ENCODE measurements around the gene CCDC148. TPM values are rescaled to one million over a fixed set of nuclear protein-coding genes. Genes with fewer than 3 reads are reported as not detected.

CCDC148 gene
- total and polyA plus RNA-seq, 2 experiments from 2014 or later: 1.2 to 1.8 TPM

- TF ChIP-seq ZNF462 (CRISPR knock-in tag; IDR thresholded peaks at IDR 0.05): no peak
Observed at GRCh38 chr2:158403237-158403636, 53.3 kb downstream of the CCDC148 start (continued).

- H3K4me3 ChIP-seq: no peak overlapping the region
- H3F3A ChIP-seq (replicated peaks; ENCODE audit: low read depth): no peaks in the 10 kb centered on the region
- Mint-ChIP-seq H3K4me3 (no peak overlapping the region), H3K36me3 (ENCODE audit: low read depth) (peaks cover 3% of the 10 kb centered on the region; the same call in 2 of the 3 replicates), H3K27me3 (ENCODE audit: insufficient read depth, low read depth, poor library complexity) (no peaks in the 10 kb centered on the region), H3K9me3 (peaks cover 13% of the 10 kb centered on the region; the same call in 1 of the 3 replicates), H3K4me1 (peaks cover 12% of the 10 kb centered on the region), H3K27ac (no peak overlapping the region)
- H3K4me2 ChIP-seq: no peak overlapping the region
- H4K20me1 ChIP-seq (replicated peaks; ENCODE audit: insufficient read depth): no peaks in the 10 kb centered on the region
- no peaks in the 10 kb centered on the region for H3K9me2 ChIP-seq (ENCODE audit: insufficient read depth)
- ATAC-seq (no peak), DNase-seq (ENCODE audit: low spot score) (no peak)
- H3K27me3 ChIP-seq (ENCODE audit: insufficient read depth): no peaks in the 10 kb centered on the region
- H3K79me2 ChIP-seq (replicated peaks; ENCODE audit: insufficient read depth): no peaks in the 10 kb centered on the region
- H3K4me1 ChIP-seq (ENCODE audit: insufficient read depth): peaks cover 8% of the 10 kb centered on the region; the same call in 1 of the 2 replicates
- H2AFZ ChIP-seq: no peak overlapping the region
- no peaks in the 10 kb centered on the region for H3K36me3 ChIP-seq (ENCODE audit: insufficient read depth)
- no peak overlapping the region for H3K27ac ChIP-seq (ENCODE audit: low read depth)
- TF ChIP-seq REST (IDR thresholded peaks at IDR 0.05; ENCODE audit: unreplicated experiment) (no peak), STAT1 (IDR thresholded peaks at IDR 0.05; ENCODE audit: unreplicated experiment) (no peak), ETS1 (IDR thresholded peaks at IDR 0.05) (no peak), JUNB (IDR thresholded peaks at IDR 0.05; ENCODE audit: unreplicated experiment) (no peak), ZNF331 (CRISPR knock-in tag; IDR thresholded peaks at IDR 0.05; ENCODE audit: low read depth) (no peak), ZNF114 (CRISPR knock-in tag; IDR thresholded peaks at IDR 0.05) (no peak), CTCF (conservative IDR thresholded peaks at IDR 0.05; ENCODE audit: low read depth in 2 of 2) (no peak)
Observed at GRCh38 chr2:158402665-158403064, 53.9 kb downstream of the CCDC148 start.

All from GM23338 (cell line).